Kidney epithelial cell (primary cell): ENCODE measurements around the gene CCL27. TPM values are rescaled to one million over a fixed set of nuclear protein-coding genes. Genes with fewer than 3 reads are reported as not detected.

Source experiments
- DNase-seq: peaks from one replicate; pipeline ENCODE4 v3.0.0-alpha.2; 2010; ENCODE audit warnings: low read depth
- H3K27me3 ChIP-seq: 2 replicates; pipeline ENCODE4 v1.6.0; 2011; ENCODE audit warnings: low read length; ENCODE audit not compliant: control insufficient read depth, insufficient read depth
- H3K36me3 ChIP-seq: 2 replicates; pipeline ENCODE4 v1.5.1; 2011; ENCODE audit warnings: low read length; ENCODE audit not compliant: control insufficient read depth, insufficient read depth
- H3K4me3 ChIP-seq: 2 replicates; pipeline ENCODE4 v1.5.1; 2011; ENCODE audit warnings: low read depth, mild to moderate bottlenecking, control low read depth, low read length
- total RNA-seq: library from RNA; depleted of rRNA; stranded (reverse); fragments of >200 nt; gene quantifications from 2 replicates; pipeline ENCODE4 v1.2.3, GENCODE V29; 2015
- TF ChIP-seq, protein P1 (sequence below): IDR thresholded peaks from 2 replicates; pipeline ENCODE4 v1.5.1; 2011; ENCODE audit warnings: mild to moderate bottlenecking, moderate library complexity, low read length, control low read depth, inconsistent platforms; ENCODE audit not compliant: insufficient read depth, poor library complexity, severe bottlenecking

Gene CCL27
- total RNA-seq, 1 donor from 2014 or later = not detected

DNA sequence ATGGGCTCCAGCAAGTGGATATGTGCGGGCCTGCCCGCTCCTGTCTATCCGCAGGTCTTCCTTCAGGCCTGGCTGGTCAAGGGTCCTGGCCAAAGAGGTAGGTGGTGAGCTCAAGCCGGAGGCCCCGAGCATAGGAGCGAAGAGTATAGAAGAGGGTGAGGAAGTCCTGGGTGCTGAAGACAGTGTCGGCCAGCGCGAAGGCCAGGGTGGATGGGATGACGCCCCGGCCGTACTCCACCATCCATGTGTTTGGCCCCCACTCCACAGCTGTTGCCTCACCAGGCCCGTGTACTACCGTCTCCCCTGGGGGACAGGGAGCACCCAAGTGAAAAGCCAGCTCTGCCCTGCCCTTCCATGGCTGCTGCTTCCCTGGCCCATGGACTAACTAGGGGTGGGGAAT lies 26.9 kb downstream of the CCL27 start:
- TF ChIP-seq, protein P1, sequence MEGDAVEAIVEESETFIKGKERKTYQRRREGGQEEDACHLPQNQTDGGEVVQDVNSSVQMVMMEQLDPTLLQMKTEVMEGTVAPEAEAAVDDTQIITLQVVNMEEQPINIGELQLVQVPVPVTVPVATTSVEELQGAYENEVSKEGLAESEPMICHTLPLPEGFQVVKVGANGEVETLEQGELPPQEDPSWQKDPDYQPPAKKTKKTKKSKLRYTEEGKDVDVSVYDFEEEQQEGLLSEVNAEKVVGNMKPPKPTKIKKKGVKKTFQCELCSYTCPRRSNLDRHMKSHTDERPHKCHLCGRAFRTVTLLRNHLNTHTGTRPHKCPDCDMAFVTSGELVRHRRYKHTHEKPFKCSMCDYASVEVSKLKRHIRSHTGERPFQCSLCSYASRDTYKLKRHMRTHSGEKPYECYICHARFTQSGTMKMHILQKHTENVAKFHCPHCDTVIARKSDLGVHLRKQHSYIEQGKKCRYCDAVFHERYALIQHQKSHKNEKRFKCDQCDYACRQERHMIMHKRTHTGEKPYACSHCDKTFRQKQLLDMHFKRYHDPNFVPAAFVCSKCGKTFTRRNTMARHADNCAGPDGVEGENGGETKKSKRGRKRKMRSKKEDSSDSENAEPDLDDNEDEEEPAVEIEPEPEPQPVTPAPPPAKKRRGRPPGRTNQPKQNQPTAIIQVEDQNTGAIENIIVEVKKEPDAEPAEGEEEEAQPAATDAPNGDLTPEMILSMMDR = no peak
- no peaks in the 10 kb centered on the region for H3K36me3 ChIP-seq
- H3K27me3 ChIP-seq = peaks cover 7% of the 10 kb centered on the region
- DNase-seq = no peak
- no peak overlapping the region for H3K4me3 ChIP-seq

DNA sequence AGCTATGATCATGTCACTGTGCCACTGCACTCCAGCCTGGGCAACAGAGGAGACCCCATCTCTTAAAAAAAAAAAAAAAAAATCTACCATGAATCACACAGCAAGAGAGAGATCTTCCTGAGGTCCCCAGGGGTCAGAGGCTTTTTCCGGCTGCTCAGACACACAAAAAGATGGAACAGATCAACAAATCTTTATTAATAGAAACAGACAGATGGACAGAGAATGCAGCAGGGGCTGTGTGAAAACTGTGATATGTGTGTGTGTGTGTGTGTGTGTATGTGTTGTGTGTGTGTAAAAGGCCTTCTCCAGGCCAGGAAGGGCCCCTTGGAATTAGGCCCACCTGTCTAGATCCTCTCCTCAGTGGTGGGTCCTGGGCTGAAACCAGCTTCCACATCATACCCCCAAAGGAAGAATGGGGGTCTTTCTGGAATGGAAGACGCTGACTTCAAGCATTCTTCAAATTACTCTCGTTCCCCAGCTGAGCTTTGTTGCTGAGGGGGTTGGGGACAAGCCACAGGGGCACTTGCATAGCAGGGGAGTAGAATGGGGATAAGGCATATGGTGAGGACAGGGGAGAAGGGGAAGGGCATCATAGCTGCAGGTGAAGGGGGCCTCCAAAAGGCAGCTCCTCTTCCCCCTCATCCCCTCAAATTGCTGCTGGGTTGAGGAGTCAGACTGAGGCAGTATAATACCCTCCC lies 27.8 kb downstream of the CCL27 start:
- H3K27me3 ChIP-seq = peaks cover 13% of the 10 kb centered on the region
- TF ChIP-seq, protein P1 = no peak
- no peak overlapping the region for H3K4me3 ChIP-seq
- H3K36me3 ChIP-seq = no peaks in the 10 kb centered on the region
- DNase-seq = no peak

DNA sequence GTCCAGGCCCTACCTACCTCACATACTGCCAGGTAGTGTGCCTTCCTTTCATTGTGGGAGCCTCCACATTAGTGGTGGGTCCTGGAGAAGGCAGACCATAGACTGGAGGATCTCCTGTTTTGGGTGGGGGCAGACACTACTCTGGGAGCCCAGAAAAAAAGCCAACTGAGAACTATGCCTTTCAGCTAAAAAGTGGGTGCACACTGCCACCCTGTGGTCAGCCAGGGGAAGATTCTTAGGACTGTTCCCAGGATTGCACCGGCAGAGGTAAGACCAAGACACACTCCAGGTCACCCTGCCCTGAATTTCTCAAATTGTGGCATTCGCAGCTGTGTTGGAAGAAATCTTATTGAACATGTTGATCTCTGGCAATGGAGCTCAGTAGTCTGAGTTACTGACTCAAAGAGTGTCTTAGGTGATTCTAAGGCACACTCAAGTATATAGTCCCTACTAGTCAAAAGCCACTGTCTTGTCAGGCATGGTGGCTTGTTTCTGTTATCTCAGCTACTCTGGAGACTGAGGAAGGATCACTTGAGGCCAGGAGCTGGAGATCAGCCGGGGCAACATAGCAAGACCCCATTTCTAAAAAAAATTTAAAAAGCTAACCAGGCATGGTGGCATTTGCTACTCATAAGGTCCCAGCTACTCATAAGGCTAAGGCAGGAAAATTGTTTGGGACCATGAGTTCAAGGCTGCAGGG lies 28.5 kb downstream of the CCL27 start:
- TF ChIP-seq, protein P1 = peak; percentile 84
- H3K4me3 ChIP-seq = no peak overlapping the region
- peaks cover 18% of the 10 kb centered on the region for H3K27me3 ChIP-seq
- DNase-seq = no peak
- H3K36me3 ChIP-seq = no peaks in the 10 kb centered on the region

DNA sequence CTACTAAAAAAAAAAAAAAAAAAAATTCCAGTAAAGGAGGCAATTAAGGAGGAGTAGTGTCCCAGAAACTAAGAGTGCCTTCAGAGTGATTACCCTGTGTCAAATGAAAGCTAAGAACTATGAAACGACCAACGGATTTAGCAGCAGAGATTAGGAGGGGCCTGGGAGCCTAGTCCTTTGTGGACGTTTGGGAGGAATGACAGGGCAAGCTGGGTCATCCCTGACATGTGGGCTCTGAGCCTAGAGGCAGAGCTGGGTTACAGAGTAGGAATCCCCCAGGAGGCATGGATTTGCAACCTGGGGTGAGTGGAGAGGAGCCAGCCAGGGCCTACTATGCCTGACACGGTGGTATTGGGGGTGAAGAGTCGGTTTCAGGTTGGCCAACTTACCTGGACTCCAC lies 29.3 kb downstream of the CCL27 start:
- no peak for DNase-seq
- Histone ChIP-seq H3K27me3 (peaks cover 25% of the 10 kb centered on the region), H3K4me3 (no peak overlapping the region), H3K36me3 (no peaks in the 10 kb centered on the region)
- TF ChIP-seq, protein P1 = no peak

DNA sequence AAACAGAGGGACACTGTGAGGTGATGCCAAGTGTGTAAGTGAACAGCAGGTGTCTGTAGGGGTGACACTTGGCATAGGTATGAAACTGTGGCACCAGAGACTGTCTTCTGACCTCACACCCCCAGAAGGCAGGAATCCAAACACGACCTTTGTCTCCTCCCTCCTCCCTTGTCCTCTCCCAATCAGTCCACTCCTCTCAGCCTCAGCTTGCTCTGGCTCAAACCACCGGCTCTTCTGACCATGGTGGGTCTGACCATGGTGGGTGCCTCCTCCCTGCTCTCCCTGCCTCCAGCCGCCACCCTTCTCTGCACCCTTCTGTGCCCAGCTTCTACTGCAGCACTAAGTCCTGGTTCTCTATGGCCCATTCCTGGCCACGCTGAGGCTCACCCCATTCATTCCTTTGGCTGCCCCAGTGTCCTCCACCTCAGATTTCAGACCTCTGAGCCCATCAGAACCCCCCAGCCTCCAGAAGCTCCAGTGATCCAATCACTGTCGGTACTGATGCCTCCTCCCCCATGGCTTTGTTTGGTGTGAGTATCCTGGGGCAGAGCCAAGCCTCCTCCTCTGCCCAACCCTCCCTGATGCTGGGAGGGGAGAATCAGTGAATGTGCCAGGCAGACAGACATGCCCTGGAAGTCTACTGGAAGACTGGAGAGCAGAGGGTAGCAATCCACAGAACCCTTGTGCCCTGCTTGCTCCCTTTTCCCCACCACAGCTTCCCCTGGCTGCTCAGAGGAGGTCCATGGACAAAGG lies 31.9 kb downstream of the CCL27 start:
- peaks cover 47% of the 10 kb centered on the region for H3K27me3 ChIP-seq
- DNase-seq = no peak

More for the DNA sequence above, 31.9 kb downstream of the CCL27 start:
- TF ChIP-seq, protein P1 = no peak
- no peak overlapping the region for H3K4me3 ChIP-seq
- no peaks in the 10 kb centered on the region for H3K36me3 ChIP-seq
